IMR-90 (cell line): ENCODE data around the gene NABP1. TPM values are rescaled to one million over a fixed set of nuclear protein-coding genes. Genes with fewer than 3 reads are reported as not detected.

Experiments
- ATAC-seq: fragments of 200-7000 bp; cut with Tn5 transposase; 2 replicates; pipeline ENCODE4 v1.9.1; 2020; ENCODE audit warnings: low read depth, mild to moderate bottlenecking, moderate library complexity
- BruUV-seq: library from RNA; stranded (reverse); fragments of 400-500 nt; replicated peaks from 2 replicates; lab custom pipeline; 2021; lab: Mats Ljungman, UMichigan
- CTCF ChIA-PET: fragments of 300-600 bp; formaldehyde crosslinking; extraction: SDS; loops from one replicate; lab custom pipeline; 2021; ENCODE audit warnings: antibody characterized with exemption; lab: Yijun Ruan, JAX
- POLR2A ChIA-PET: fragments of 300-600 bp; sonication (Branson Sonifier 250); formaldehyde crosslinking; loops from one replicate; lab custom pipeline; 2022; ENCODE audit warnings: antibody characterized with exemption; ENCODE audit not compliant: unreplicated experiment; lab: Charles Lee
- DNase-seq: peaks from one replicate; pipeline ENCODE4 v3.0.0; 2013
- H2AFZ ChIP-seq: replicated peaks from 2 replicates; pipeline ENCODE3; 2013; ENCODE audit warnings: low read length, mild to moderate bottlenecking; ENCODE audit not compliant: poor library complexity
- H2AK5ac ChIP-seq: 2 replicates; pipeline ENCODE4 v1.6.1; 2013; ENCODE audit warnings: low read depth, low read length, inconsistent platforms
- H2AK9ac ChIP-seq: replicated peaks from 2 replicates; pipeline ENCODE3; 2013; ENCODE audit warnings: mild to moderate bottlenecking, low read depth, low read length, moderate library complexity; ENCODE audit not compliant: poor library complexity
- H2BK120ac ChIP-seq: 2 replicates; pipeline ENCODE4 v1.6.1; 2013; ENCODE audit warnings: low read depth, low read length, inconsistent platforms
- H2BK15ac ChIP-seq: 3 replicates; pipeline ENCODE4 v1.6.1; 2013; ENCODE audit warnings: low read depth, low read length, inconsistent platforms
- H2BK20ac ChIP-seq: 2 replicates; pipeline ENCODE4 v1.6.1; 2013; ENCODE audit warnings: low read depth, mild to moderate bottlenecking, inconsistent platforms, low read length, moderate library complexity
- H2BK5ac ChIP-seq: 2 replicates; pipeline ENCODE4 v1.6.1; 2013; ENCODE audit warnings: mild to moderate bottlenecking, low read depth, low read length, inconsistent platforms; ENCODE audit not compliant: poor library complexity, severe bottlenecking
- H3K14ac ChIP-seq: replicated peaks from 2 replicates; pipeline ENCODE4 v1.6.1; 2013; ENCODE audit warnings: low read depth, low read length, inconsistent platforms
- H3K18ac ChIP-seq: 2 replicates; pipeline ENCODE4 v1.6.1; 2013; ENCODE audit warnings: low read depth, low read length, control low read depth
- H3K23ac ChIP-seq: 2 replicates; pipeline ENCODE4 v1.6.1; 2013; ENCODE audit warnings: low read depth, low read length, inconsistent platforms
- H3K27ac ChIP-seq: 2 replicates; pipeline ENCODE4 v1.5.1; 2013; ENCODE audit warnings: mild to moderate bottlenecking, control low read depth, low read length; ENCODE audit not compliant: insufficient read depth
- H3K27me3 ChIP-seq: 2 replicates; pipeline ENCODE4 v1.6.1; 2013; ENCODE audit warnings: low read length; ENCODE audit not compliant: control insufficient read depth, insufficient read depth
- H3K36me3 ChIP-seq: 2 replicates; pipeline ENCODE4 v1.6.1; 2013; ENCODE audit warnings: low read length, mixed read lengths; ENCODE audit not compliant: control insufficient read depth, insufficient read depth
- H3K4ac ChIP-seq: 2 replicates; pipeline ENCODE4 v1.6.1; 2013; ENCODE audit warnings: low read depth, low read length, inconsistent platforms
- H3K4me1 ChIP-seq: 2 replicates; pipeline ENCODE4 v1.6.1; 2013; ENCODE audit warnings: low read length, mixed read lengths; ENCODE audit not compliant: control insufficient read depth, insufficient read depth
- H3K4me2 ChIP-seq: 2 replicates; pipeline ENCODE4 v1.6.1; 2013; ENCODE audit warnings: low read depth, mild to moderate bottlenecking, control low read depth, low read length, moderate library complexity
- H3K4me3 ChIP-seq: 2 replicates; pipeline ENCODE4 v1.5.1; 2013; ENCODE audit warnings: low read depth, mild to moderate bottlenecking, control low read depth, low read length, moderate library complexity; ENCODE audit not compliant: insufficient read depth
- H3K56ac ChIP-seq: 2 replicates; pipeline ENCODE4 v1.6.1; 2013; ENCODE audit warnings: low read length, inconsistent platforms; ENCODE audit not compliant: insufficient read depth; ENCODE audit errors: extremely low read depth
- H3K79me1 ChIP-seq, 2 experiments: 2 replicates each; pipeline ENCODE4 v1.6.1; 2013; ENCODE audit warnings: low read length in 2 of 2, inconsistent platforms in 1 of 2, low read depth in 1 of 2
- H3K9ac ChIP-seq: 2 replicates; pipeline ENCODE4 v1.6.1; 2013; ENCODE audit warnings: low read depth, low read length, control low read depth
- H3K9me1 ChIP-seq: 2 replicates; pipeline ENCODE4 v1.6.1; 2013; ENCODE audit warnings: low read length, inconsistent platforms; ENCODE audit not compliant: insufficient read depth
- H3K9me3 ChIP-seq: 2 replicates; pipeline ENCODE4 v1.6.1; 2013; ENCODE audit warnings: low read length; ENCODE audit not compliant: control insufficient read depth, insufficient read depth
- H4K20me1 ChIP-seq: 2 replicates; pipeline ENCODE4 v1.6.1; 2013; ENCODE audit warnings: low read length, inconsistent platforms; ENCODE audit not compliant: insufficient read depth
- H4K5ac ChIP-seq: 2 replicates; pipeline ENCODE4 v1.6.1; 2013; ENCODE audit warnings: mild to moderate bottlenecking, low read depth, low read length, control low read depth
- H4K8ac ChIP-seq, 2 experiments: 2 replicates each; pipeline ENCODE4 v1.6.1; 2013; ENCODE audit warnings: low read depth in 2 of 2, low read length in 2 of 2, control low read depth in 1 of 2, inconsistent platforms in 1 of 2
- H4K91ac ChIP-seq: 2 replicates; pipeline ENCODE4 v1.6.1; 2013; ENCODE audit warnings: low read depth, low read length, inconsistent platforms; ENCODE audit not compliant: insufficient read depth
- CHD1 ChIP-seq: IDR thresholded peaks from 2 replicates; pipeline ENCODE4 v1.6.1; 2012; ENCODE audit warnings: low read depth, low read length, improper control_type of control experiment
- ELK1 ChIP-seq: fragments of 150-350 bp; IDR thresholded peaks from 2 replicates; pipeline ENCODE4 v1.6.1; 2016; ENCODE audit warnings: low read depth, mild to moderate bottlenecking, low read length, moderate library complexity, borderline replicate concordance
- USF2 ChIP-seq: fragments of 150-350 bp; IDR thresholded peaks from 2 replicates; pipeline ENCODE4 v1.6.1; 2017; ENCODE audit warnings: mild to moderate bottlenecking, antibody characterized with exemption, low read length, low read depth
- WGBS, 2 experiments: methylation state at CpG; one replicate each; pipeline versions ENCODE4 v1.1.5 to v1.1.7; 2013; ENCODE audit warnings: missing lambda C conversion rate in 2 of 2; ENCODE audit not compliant: insufficient read length in 1 of 2; ENCODE audit errors: extremely low coverage in 2 of 2; 5-methylcytosine and 5-hydroxymethylcytosine counted together
- dilution Hi-C: fragments of 300-500 bp; cut with HindIII; formaldehyde crosslinking; loops from one replicate; pipeline ENCODE4 v1.14.3; 2018; ENCODE audit warnings: low sequenced_read_pairs; ENCODE audit not compliant: unreplicated experiment
- in situ Hi-C: fragments of 300-500 bp; cut with MboI; formaldehyde crosslinking; loops from 3 replicates; pipeline ENCODE4 v1.14.3; 2019; ENCODE audit warnings: low sequenced_read_pairs, inconsistent platforms, mixed read lengths
- intact Hi-C: fragments of 100-400 bp; cut with micrococcal nuclease; formaldehyde crosslinking; loops from 2 replicates; pipeline ENCODE4 v1.10.0; 2022
- polyA plus RNA-seq, 3 experiments: library from polyadenylated mRNA; depleted of rRNA; stranded (reverse); fragments of >200 nt; gene quantifications; 2 replicates each; pipeline ENCODE4 v1.2.3, GENCODE V29; 2012; ENCODE audit warnings: low replicate concordance in 1 of 3
- total RNA-seq: library from RNA; depleted of rRNA; stranded (reverse); fragments of >200 nt; gene quantifications from 2 replicates; pipeline ENCODE4 v1.2.3, GENCODE V29; 2012

The NABP1 gene
- total and polyA plus RNA-seq, 2 of the 4 experiments (the other 2 are of a cell fraction): 57.7 to 73.3 TPM

- Histone ChIP-seq H3K27me3 (no peaks in the 10 kb centered on the region), H3K79me1 (no peaks in the 10 kb centered on the region), H3K18ac (no peak overlapping the region), H2AK9ac (no peak overlapping the region), H3K23ac (no peak overlapping the region), H2BK5ac (peak overlapping the region; percentile 26), H4K5ac (no peak overlapping the region), H3K56ac (no peak overlapping the region), H3K36me3 (no peaks in the 10 kb centered on the region), H4K8ac (no peak overlapping the region), H3K4ac (0 out of 2 replicates have a peak overlapping the region, but pooled peaks have one; percentile 19), H2BK120ac (no peak overlapping the region), H3K27ac (no peak overlapping the region), H2AFZ (no peak overlapping the region), H3K14ac (no peak overlapping the region), H3K4me3 (no peak overlapping the region), H3K4me2 (no peak overlapping the region), H4K91ac (0 out of 2 replicates have a peak overlapping the region, but pooled peaks have one; percentile 19), H2BK15ac (peak overlapping the region; percentile 28; the same call in 1 of the 3 replicates), H3K9me1 (no peaks in the 10 kb centered on the region), H2AK5ac (no peak overlapping the region), H4K20me1 (no peaks in the 10 kb centered on the region), H3K9me3 (no peaks in the 10 kb centered on the region), H3K9ac (no peak overlapping the region), H3K4me1 (0 out of 2 replicates have a peak, but pooled peaks cover 1% of the 10 kb centered on the region), H2BK20ac (no peak overlapping the region)
- POLR2A ChIA-PET: no interaction called here
- in situ Hi-C loops (no loop called here), dilution Hi-C loops (no loop called here), intact Hi-C loops (no loop called here)
- WGBS, 2 experiments: 0% methylated on average over 1 of the region's 2 CpGs; no CpG with 5 or more reads in 1 of the 2 experiments
- ATAC-seq (no peak), DNase-seq (no peak)
- no TSS peak for BruUV-seq
- CTCF ChIA-PET: interaction anchor here (0.6 kb wide), 1 partner anchor 379 kb away, joined by 3 read pairs; no protein-coding TSS in a partner anchor
- TF ChIP-seq ELK1 (no peak), CHD1 (no peak), USF2 (no peak)
These were observed 32.3 kb upstream of the NABP1 start for GRCh38 chr2:191645434-191646162.
